Activated CD8-positive, alpha-beta memory T cell treated with anti-CD3 and anti-CD28 coated beads for 36 hours (primary cell): ENCODE data around the gene RIC8A. TPM values are rescaled to one million over a fixed set of nuclear protein-coding genes. Genes with fewer than 3 reads are reported as not detected.

Experiments
- CTCF ChIA-PET: fragments of 350-600 bp; sonication (Branson Sonifier 250); formaldehyde crosslinking; loops from one replicate; lab custom pipeline; 2021; ENCODE audit warnings: antibody characterized with exemption; lab: Charles Lee
- POLR2A ChIA-PET: fragments of 350-600 bp; sonication (Branson Sonifier 250); formaldehyde crosslinking; loops from one replicate; lab custom pipeline; 2021; ENCODE audit warnings: antibody characterized with exemption; lab: Charles Lee
- total RNA-seq, 2 experiments: library from RNA; stranded (reverse); gene quantifications; one replicate each; pipeline ENCODE4 v1.2.3, GENCODE V29; 2021

The RIC8A gene
- total RNA-seq, 2 experiments from 2014 or later = 120 to 124 TPM

DNA sequence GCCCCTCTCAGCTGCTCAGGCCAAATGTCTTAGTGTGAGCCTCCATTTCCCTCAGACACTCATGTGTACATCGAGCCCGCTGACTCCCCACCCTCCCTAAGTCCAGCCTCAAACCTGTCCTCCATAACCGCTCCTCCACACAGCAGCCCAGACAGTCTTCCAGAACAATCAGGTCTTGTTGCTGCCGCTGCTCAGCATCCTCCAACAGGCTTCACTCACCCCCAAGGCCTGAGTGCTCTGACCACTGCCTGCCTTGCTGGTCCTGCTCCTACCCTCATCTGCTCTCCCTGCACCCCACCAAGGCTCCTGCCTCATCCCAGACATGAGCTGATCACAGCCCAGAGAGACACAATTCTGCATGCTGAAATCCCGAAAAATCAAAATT is 46.4 kb downstream of the RIC8A start:
- ChIA-PET POLR2A (no interaction called here), CTCF (no interaction called here)

DNA sequence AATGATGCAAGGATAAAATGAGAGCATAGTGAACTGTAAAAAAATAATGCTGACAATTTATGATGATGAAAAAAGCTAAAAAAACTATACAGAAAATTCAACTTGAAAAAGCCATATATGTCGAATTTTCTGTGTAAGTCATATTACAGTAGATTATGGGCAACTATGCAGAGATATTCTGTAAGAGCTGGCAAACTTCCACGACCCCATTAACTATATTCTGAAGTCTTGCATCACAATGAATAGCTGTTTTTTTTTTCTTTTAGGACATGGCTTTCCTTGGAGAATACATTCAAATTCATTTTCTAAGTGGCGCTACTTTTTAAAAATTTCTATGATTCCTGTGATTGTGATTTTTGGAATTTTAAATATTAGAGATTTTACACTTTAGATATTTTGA is 47.7 kb downstream of the RIC8A start:
- ChIA-PET CTCF (no interaction called here), POLR2A (no interaction called here)

DNA sequence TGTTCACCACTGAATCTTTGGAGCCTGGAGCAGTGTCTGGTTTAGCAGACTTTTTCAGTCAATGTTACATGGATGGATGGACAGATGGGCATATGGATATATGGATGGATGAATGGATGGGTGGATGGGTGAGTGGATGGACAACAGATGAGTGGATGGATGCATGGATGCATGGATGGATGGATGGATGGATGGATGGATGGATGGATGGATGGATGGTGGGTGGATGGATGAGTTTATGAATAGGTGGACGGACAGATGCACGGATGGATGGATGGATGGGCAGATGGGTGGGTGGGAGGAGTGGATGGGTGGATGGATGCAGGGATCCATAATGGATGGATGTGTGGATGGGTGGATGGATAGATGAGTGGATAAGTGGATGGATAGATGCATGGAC is 48.3 kb downstream of the RIC8A start:
- ChIA-PET POLR2A (no interaction called here), CTCF (no interaction called here)

DNA sequence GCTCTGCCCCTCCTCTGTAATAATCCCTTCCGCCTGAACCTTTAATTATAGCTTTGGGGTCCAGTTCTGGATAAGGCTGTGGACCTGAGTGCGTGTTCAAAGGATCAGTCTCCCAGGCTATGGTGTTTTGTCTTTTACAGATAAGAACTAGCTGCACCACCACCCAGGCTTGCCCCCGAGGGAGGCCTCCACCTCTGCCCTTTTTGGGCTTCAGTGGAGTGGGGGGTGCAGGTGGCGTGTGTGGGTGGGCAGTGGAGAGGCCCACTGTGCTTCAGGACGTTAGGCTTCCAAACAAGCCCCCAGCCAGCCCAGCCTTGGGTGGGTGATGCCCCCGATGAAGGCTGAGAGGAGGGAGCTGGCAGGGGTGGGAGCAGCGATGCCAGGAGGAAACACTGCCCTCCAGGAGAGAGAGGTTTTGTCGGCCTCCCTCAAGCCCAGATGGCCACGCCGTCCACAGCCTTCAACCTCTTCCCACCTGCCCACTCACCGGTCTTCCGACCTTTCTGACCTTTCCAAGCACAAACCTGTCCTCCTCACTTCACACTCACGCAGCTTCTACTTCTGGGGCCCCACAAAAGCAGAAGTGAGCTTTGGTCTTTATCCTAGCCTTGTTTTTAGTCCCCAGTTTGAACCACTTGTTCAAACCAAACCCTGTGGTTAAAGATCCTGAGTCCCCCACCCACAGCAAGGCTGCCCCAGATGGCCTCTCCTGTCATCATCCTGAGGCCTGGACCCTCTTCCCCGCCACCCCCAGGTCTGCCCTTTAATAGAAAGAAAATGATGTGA is 49.6 kb downstream of the RIC8A start:
- CTCF ChIA-PET = no interaction called here
- POLR2A ChIA-PET = no interaction called here

DNA sequence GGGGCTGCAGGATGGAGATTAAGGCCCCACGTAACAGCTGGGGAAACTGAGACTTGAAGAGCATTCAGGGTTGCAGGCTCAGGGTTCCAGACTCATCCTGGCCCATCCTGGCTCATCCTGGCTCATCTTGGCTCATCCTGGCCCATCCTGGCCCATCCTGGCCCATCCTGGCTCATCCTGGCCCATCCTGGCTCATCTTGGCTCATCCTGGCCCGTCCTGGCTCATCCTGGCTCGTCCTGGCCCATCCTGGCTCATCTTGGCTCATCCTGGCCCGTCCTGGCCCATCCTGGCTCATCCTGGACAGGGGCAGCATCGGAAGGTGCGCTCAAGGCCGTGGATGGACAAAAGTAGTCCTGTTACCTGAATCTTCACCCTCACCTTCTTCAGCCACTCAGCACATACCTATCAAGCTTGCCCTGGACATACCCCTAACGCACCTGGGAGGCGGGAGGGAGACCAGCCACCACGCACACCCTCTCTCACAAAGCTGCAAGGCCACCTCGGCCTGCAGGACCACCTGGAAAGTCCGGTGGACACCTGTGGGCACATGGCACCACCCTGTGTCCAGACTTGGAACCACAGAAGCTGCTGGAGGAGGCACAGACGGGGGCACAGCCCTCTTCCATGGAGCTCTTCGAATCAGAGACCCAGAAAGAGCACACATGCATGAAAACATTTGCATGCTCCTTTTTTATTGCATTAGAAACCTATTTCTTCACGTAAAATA is 50.4 kb downstream of the RIC8A start:
- CTCF ChIA-PET = interaction anchor here (0.6 kb wide), 1 partner anchor 102 kb away, joined by 3 read pairs; no protein-coding TSS in a partner anchor
- POLR2A ChIA-PET = no interaction called here

DNA sequence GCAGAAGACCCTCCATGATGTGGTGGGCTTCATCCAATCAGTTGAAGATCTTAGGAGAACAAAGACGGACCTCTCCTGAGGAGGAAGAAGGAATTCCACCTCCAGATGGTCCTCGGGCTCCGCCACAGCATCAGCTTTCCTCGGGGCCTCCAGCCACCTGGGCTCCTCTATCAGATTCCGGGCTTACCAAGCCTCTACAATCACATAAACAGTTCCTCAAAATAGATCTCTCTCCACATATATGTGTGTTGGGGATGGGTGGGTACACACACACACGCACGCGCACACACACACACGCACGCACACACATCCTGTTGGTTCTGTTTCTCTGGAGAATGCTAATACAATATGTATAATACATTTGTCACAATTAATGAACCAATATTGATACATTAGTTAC is 51.9 kb downstream of the RIC8A start:
- POLR2A ChIA-PET = no interaction called here
- CTCF ChIA-PET = interaction anchor here (1.1 to 1.6 kb wide), 3 partner anchors 11 to 103 kb away, joined by 3 to 6 read pairs (median 3); no protein-coding TSS in a partner anchor

DNA sequence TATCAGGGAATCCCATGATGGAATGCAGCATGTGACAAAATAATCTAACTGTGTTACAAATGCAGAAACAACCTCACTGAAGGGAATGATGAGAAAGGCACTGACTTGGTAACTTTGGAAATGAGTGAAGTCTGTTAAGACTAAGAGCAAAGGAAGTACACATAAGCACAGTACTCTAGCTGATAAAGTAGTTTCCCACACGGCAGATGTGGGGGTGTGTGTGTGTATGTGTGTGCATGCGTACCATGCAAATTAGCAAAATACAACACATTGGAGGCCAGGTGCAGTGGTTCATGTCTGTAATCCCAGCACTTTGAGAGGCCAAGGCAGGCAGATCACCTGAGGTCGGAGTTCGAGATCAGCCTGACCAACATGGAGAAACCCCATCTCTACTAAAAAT is 54.1 kb downstream of the RIC8A start:
- ChIA-PET POLR2A (no interaction called here), CTCF (no interaction called here)

Other genes with a start within 250 kb of the RIC8A start
- not detected for gene SCGB1C1, start 14.6 kb upstream of the RIC8A start, total RNA-seq
- 10 to 100 TPM; 39.8 to 40.6 TPM for gene BET1L, start 309 bp upstream of the RIC8A start, total RNA-seq
- gene SIRT3, start 28.6 kb downstream of the RIC8A start, total RNA-seq = 10 to 100 TPM; 13.5 to 16.0 TPM
- 100 to 1,000 TPM; 246 to 250 TPM for gene PSMD13, start 29.3 kb downstream of the RIC8A start, total RNA-seq
- 1 to 10 TPM; 1.5 to 1.8 TPM for gene NLRP6, start 70.7 kb downstream of the RIC8A start, total RNA-seq
- gene PGGHG, start 81.4 kb downstream of the RIC8A start, total RNA-seq = 10 to 100 TPM; 84.3 to 85.2 TPM
- not detected for gene IFITM5, start 91.8 kb downstream of the RIC8A start, total RNA-seq
- 100 to 1,000 TPM; 179 to 189 TPM for gene IFITM2, start 100.1 kb downstream of the RIC8A start, total RNA-seq
- 10 to 100 TPM; 97.5 to 99.3 TPM for gene IFITM1, start 106.3 kb downstream of the RIC8A start, total RNA-seq
- gene IFITM3, start 113.2 kb downstream of the RIC8A start, total RNA-seq = 10 to 100 TPM; 30.8 to 36.7 TPM
- under 1 TPM; 0.38 to 0.42 TPM for gene B4GALNT4, start 161.8 kb downstream of the RIC8A start, total RNA-seq
- under 1 TPM in 1 of 2 experiments, not detected in 1; 0.50 TPM for gene PKP3, start 186.5 kb downstream of the RIC8A start, total RNA-seq
- 10 to 100 TPM; 34.4 to 35.6 TPM for gene SIGIRR, start 207.3 kb downstream of the RIC8A start, total RNA-seq
- 10 to 100 TPM; 21.9 to 22.0 TPM for gene ANO9, start 234.3 kb downstream of the RIC8A start, total RNA-seq
- 10 to 100 TPM; 26.2 to 30.0 TPM for gene PTDSS2, start 242.6 kb downstream of the RIC8A start, total RNA-seq